Smooth muscle cell (in vitro differentiated cells): ENCODE measurements around the gene PDE10A. TPM values are rescaled to one million over a fixed set of nuclear protein-coding genes. Genes with fewer than 3 reads are reported as not detected.

ENCODE experiments used
- DNase-seq: peaks from one replicate; lab custom pipeline; 2025; ENCODE audit not compliant: unreplicated experiment; lab: John Stamatoyannopoulos, UW
- H2AFZ ChIP-seq: fragments of 200-600 bp; sonication (generic); 2 replicates; pipeline ENCODE4 v1.6.0; 2016; ENCODE audit warnings: antibody characterized with exemption, low read depth, mild to moderate bottlenecking
- H3F3A ChIP-seq: fragments of 200-600 bp; sonication (generic); 2 replicates; pipeline ENCODE4 v1.6.0; 2017; ENCODE audit warnings: antibody characterized with exemption, low read depth
- H3K27ac ChIP-seq: fragments of 200-600 bp; sonication (generic); 2 replicates; pipeline ENCODE4 v1.5.1; 2016; ENCODE audit warnings: low read depth, mild to moderate bottlenecking
- H3K27me3 ChIP-seq: fragments of 200-600 bp; sonication (generic); 2 replicates; pipeline ENCODE4 v1.6.1; 2016; ENCODE audit warnings: low read depth, mild to moderate bottlenecking
- H3K36me3 ChIP-seq: fragments of 200-600 bp; sonication (generic); 2 replicates; pipeline ENCODE4 v1.5.1; 2016; ENCODE audit warnings: low read depth
- H3K4me1 ChIP-seq: fragments of 200-600 bp; sonication (generic); 2 replicates; pipeline ENCODE4 v1.5.1; 2016; ENCODE audit warnings: low read depth
- H3K4me2 ChIP-seq: fragments of 200-600 bp; sonication (generic); 2 replicates; pipeline ENCODE4 v1.6.0; 2016; ENCODE audit warnings: mild to moderate bottlenecking
- H3K4me3 ChIP-seq: fragments of 200-600 bp; sonication (generic); 2 replicates; pipeline ENCODE4 v1.5.1; 2016; ENCODE audit warnings: mild to moderate bottlenecking
- H3K79me2 ChIP-seq: fragments of 200-600 bp; sonication (generic); 2 replicates; pipeline ENCODE4 v1.6.0; 2016; ENCODE audit warnings: low read depth, mild to moderate bottlenecking
- H3K9ac ChIP-seq: fragments of 200-600 bp; sonication (generic); 2 replicates; pipeline ENCODE4 v1.6.0; 2016; ENCODE audit warnings: low read depth
- H3K9me3 ChIP-seq: fragments of 200-600 bp; sonication (generic); replicated peaks from 2 replicates; pipeline ENCODE4 v1.5.1; 2016; ENCODE audit warnings: low read depth
- H4K20me1 ChIP-seq: fragments of 200-600 bp; sonication (generic); 2 replicates; pipeline ENCODE4 v1.6.0; 2016; ENCODE audit warnings: low read depth
- WGBS: methylation state at CpG from one replicate; pipeline ENCODE4 v1.1.7; 2016; ENCODE audit warnings: low lambda C conversion rate; 5-methylcytosine and 5-hydroxymethylcytosine counted together
- polyA plus RNA-seq: library from polyadenylated mRNA; unstranded; fragments of >200 nt; fragmentation: Nextera tagmentation; extraction: Ambion mirVana; gene quantifications from 2 replicates; pipeline ENCODE4 v1.2.1, GENCODE V29; 2016
- total RNA-seq: library from RNA; depleted of rRNA; stranded (reverse); fragments of >200 nt; gene quantifications from 2 replicates; pipeline ENCODE4 v1.2.3, GENCODE V29; 2014
- TF ChIP-seq, protein P1 (sequence below): fragments of 200-600 bp; sonication (generic); IDR thresholded peaks from 2 replicates; pipeline ENCODE4 v1.5.1; 2017; ENCODE audit warnings: borderline replicate concordance, mild to moderate bottlenecking, antibody characterized with exemption; ENCODE audit not compliant: insufficient read depth, poor library complexity, severe bottlenecking

PDE10A gene
- total and polyA plus RNA-seq, 2 experiments from 2014 or later = 2.0 to 5.6 TPM

DNA sequence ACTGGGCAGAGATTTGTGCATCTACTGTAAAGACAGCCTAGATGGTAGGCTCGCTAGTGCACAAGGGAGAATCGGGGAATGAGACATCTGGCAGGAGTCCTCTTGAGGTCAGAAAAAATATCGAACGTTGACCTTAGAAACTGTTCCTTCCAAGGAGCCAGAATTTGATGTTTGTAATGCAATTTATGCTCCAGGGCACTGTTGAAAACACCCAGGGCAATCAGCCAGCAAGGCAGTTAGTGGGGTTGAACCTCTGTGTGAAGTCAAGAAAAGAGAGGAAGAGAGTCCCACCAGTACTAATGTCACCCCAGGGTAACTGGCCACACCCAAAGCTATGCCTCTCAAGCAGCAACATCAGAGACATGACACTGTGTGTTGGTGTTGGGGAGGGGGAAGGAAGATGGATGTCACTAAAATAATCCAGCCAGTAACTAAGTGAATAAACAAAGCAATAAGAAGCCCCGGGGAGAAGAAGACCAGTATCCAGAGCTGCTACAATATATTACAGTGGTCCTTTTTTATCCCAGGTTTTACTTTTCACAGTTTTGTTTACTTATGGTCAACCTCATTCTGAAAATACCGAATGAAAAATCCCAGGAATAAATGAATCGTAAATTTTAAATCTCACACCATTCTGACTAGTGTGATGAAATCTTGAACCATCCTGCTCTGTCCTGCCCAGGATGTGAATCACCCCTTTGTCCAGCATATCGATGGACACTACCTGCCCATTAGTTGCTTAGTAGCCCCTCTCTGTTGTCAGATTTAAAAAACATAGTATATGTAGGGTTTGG lies 32.9 kb upstream of the PDE10A start:
- no peak for DNase-seq
- TF ChIP-seq, protein P1, sequence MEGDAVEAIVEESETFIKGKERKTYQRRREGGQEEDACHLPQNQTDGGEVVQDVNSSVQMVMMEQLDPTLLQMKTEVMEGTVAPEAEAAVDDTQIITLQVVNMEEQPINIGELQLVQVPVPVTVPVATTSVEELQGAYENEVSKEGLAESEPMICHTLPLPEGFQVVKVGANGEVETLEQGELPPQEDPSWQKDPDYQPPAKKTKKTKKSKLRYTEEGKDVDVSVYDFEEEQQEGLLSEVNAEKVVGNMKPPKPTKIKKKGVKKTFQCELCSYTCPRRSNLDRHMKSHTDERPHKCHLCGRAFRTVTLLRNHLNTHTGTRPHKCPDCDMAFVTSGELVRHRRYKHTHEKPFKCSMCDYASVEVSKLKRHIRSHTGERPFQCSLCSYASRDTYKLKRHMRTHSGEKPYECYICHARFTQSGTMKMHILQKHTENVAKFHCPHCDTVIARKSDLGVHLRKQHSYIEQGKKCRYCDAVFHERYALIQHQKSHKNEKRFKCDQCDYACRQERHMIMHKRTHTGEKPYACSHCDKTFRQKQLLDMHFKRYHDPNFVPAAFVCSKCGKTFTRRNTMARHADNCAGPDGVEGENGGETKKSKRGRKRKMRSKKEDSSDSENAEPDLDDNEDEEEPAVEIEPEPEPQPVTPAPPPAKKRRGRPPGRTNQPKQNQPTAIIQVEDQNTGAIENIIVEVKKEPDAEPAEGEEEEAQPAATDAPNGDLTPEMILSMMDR = no peak
- no peaks in the 10 kb centered on the region for H3K4me1 ChIP-seq
- no peaks in the 10 kb centered on the region for H4K20me1 ChIP-seq
- no peak overlapping the region for H3K27ac ChIP-seq
- no peaks in the 10 kb centered on the region for H3K27me3 ChIP-seq
- no peak overlapping the region for H3K4me2 ChIP-seq
- no peaks in the 10 kb centered on the region for H3F3A ChIP-seq
- no peaks in the 10 kb centered on the region for H3K79me2 ChIP-seq
- no peak overlapping the region for H3K4me3 ChIP-seq
- H3K9me3 ChIP-seq = no peaks in the 10 kb centered on the region
- H2AFZ ChIP-seq = no peak overlapping the region
- no peaks in the 10 kb centered on the region for H3K36me3 ChIP-seq
- no peak overlapping the region for H3K9ac ChIP-seq
- WGBS = 88% methylated on average over 8 of the region's 8 CpGs

DNA sequence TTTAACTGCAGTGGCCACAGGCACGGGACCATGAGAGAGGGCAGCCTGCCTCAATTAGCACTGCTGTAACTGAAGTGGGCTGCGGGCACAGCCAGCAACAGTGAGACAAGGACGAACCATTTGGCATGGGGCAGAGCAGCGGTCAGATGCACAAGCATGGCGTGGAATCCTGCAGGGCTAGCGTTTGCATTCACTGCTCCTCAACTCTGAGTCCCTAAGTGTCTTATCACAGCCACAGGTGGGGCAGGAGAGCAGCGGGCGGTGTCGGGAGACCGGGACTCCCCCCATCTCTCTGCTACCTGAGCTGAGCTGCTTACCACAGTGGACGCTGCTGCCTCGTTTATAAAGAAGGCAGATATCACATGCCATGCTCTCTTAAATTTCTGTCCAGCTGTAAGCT lies 31.3 kb upstream of the PDE10A start:
- H3K9me3 ChIP-seq = peaks cover 3% of the 10 kb centered on the region
- no peaks in the 10 kb centered on the region for H3K79me2 ChIP-seq
- H3K27me3 ChIP-seq = no peaks in the 10 kb centered on the region
- no peak overlapping the region for H3K27ac ChIP-seq
- DNase-seq = no peak
- H3K9ac ChIP-seq = no peak overlapping the region
- H4K20me1 ChIP-seq = no peaks in the 10 kb centered on the region
- no peak overlapping the region for H3K4me2 ChIP-seq
- H3K4me3 ChIP-seq = no peak overlapping the region
- no peak overlapping the region for H2AFZ ChIP-seq
- no peaks in the 10 kb centered on the region for H3K4me1 ChIP-seq
- no peaks in the 10 kb centered on the region for H3K36me3 ChIP-seq
- H3F3A ChIP-seq = no peaks in the 10 kb centered on the region
- 79% methylated on average over 12 of the region's 12 CpGs for WGBS
- TF ChIP-seq, protein P1 = no peak

DNA sequence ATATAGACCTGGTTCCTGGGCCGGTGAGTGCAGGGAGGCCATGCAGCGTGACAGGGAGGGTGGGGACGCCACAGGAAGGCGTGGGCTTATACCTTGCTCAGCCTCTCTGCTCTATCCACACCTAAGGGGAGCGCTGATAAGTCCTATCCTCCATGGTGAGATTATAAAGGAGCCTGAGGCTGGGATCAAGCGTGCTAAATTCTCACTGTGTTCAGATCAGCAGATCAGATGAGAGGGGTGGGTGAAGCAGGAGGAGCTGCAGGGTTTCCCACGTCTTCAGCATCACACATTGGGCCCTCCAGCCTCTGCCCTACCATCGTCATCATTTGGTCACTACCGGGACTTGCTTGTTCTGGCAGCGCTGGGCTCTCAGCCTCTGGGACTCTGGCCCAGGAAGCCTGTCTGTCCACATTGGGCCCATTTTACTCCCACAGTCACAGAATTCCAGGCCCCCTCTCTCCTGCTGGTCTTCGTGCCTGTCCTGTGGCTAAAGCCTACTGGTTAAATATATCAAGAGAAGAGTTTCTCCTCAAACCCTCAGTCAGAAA lies 29.1 kb upstream of the PDE10A start:
- Histone ChIP-seq H3K4me3 (no peak overlapping the region), H2AFZ (no peak overlapping the region), H3K9me3 (peaks cover 3% of the 10 kb centered on the region), H3K27ac (peak overlapping the region; percentile 50), H3K79me2 (no peaks in the 10 kb centered on the region), H3K36me3 (no peaks in the 10 kb centered on the region), H3K9ac (peak overlapping the region; percentile 15), H3K27me3 (no peaks in the 10 kb centered on the region), H3K4me1 (no peaks in the 10 kb centered on the region), H3F3A (no peaks in the 10 kb centered on the region), H3K4me2 (no peak overlapping the region), H4K20me1 (no peaks in the 10 kb centered on the region)
- TF ChIP-seq, protein P1 = no peak
- no peak for DNase-seq
- WGBS = 67% methylated on average over 11 of the region's 11 CpGs
